ENCODE results near the gene SLFN14. TPM values are rescaled to one million over a fixed set of nuclear protein-coding genes. Genes with fewer than 3 reads are reported as not detected.

SLFN14 gene
- not detected in 2 replicates for total RNA-seq (2014; rRNA removed; shearing (Covaris generic); ENCODE audit: low replicate concordance)

DNA sequence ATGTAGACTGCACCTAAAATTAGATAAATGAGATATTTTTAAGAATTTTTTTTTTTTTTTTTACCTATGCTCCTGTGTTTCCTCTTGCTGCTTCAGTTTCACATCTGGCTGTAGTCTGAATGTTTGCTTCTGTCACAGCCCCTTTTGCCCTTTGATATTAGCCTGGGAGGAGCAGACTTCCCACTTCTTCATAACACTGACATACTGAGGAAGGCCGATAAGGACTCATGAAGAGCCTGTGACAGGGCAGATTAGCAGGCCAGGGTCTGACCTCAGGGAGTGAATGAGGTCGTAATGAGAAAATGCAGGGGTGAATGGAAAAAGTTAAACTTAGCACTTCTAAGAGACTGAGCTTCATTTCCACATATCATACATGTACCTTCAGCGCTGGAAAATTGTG is at the start of gene SLFN14:
Gene SLFN14, minus strand, starts transcription at position 117 of the 400 bp plus-strand sequence. CDS start 2,757 bp downstream, outside the sequence.
- DNase-seq (ENCODE audit: low read depth), result no peak
- in situ Hi-C loops (cut with HindIII; ENCODE audit: low pct_unique_long_range_greater_than_20kb, low sequenced_read_pairs), result no loop called here

DNA sequence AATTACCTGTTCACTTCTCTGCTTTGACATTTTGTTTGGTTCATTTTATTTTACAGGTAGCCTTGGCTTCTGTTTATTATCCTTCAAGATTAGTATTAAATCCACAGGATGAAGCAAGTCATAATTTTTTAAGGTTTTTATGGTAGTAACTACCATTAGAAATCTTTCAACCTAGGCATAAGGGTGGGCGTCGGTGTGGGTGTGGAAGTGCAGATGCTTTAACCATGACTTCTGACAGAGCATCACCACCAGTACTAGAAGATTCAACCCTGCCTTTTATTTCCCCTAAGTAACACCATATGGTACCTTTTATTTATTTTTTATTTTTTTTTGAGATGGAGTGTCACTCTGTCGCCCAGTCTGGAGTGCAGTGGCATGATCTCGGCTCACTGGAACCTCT is 49.2 kb upstream of the SLFN14 start:
- no peak for DNase-seq (ENCODE audit: low read depth)
- in situ Hi-C loops (cut with HindIII; ENCODE audit: low pct_unique_long_range_greater_than_20kb, low sequenced_read_pairs), result no loop called here

DNA sequence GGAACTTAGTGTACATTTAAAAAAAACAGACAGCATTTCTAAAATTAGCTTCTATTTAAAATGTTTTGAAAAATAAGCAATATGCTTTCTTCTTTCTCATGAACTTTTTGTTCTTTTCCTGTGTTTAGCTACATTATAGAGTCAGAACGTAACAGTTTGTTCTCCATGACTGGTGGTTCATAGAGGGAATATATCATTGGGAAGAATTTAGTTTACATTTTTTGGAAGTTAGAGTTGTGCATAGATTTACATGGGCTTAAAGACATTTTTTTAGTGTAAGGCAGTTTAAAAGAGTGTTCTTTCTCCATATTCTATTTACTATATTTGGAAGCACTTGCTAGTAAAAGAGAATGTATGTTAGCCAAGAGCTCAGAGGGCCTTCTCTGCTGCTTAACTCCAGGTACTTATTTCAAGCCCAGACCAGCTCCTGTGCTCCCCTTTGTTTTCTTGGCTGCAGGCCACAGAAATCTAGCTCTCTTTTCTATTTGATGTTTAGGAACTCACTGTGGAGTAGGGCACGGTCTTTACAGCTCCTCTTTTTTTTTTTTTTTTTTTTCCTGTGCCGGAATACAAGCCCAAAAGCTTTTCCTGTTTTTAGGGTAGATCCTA is 46.7 kb upstream of the SLFN14 start:
- in situ Hi-C loops (cut with HindIII; ENCODE audit: low pct_unique_long_range_greater_than_20kb, low sequenced_read_pairs), result no loop called here
- no peak for DNase-seq (ENCODE audit: low read depth)

DNA sequence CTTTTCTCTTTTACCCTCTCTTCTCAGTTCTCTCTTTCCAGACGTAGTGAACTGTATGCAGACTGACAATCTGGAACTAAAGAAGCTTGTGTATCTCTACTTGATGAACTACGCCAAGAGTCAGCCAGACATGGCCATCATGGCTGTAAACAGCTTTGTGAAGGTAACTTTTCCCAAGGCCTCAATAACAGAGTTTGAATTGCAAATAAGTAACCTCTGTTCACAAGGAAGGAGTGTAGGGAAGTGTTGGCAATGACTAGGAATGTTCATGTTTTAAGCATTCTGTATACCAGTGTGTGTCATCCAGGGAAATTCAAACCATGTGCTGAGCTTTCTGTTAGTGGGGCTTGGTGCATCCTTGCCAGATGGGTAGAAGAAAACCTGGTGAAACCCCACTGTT is 45.1 kb upstream of the SLFN14 start:
- no peak for DNase-seq (ENCODE audit: low read depth)
- in situ Hi-C loops (cut with HindIII; ENCODE audit: low pct_unique_long_range_greater_than_20kb, low sequenced_read_pairs), result no loop called here

DNA sequence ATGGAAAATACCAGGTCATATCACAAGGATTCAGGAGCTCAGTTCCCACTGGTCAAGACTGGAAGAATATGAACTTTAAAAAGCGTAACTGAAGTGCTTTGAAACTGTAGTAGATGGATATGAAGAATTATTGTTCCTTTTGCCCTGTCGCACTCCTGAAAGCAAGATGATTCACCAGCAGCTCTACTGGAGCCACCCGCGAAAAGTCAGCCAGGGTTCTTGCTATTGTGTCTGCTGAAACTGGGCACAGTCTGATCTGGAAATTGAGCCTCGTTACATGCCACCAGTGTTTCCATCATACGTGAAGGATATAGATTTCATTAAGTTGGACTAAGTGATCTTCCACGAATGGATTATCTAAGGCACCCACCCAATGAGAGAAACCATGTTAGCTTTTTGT is 43.1 kb upstream of the SLFN14 start:
- in situ Hi-C loops (cut with HindIII; ENCODE audit: low pct_unique_long_range_greater_than_20kb, low sequenced_read_pairs), result no loop called here
- DNase-seq (ENCODE audit: low read depth), result no peak

DNA sequence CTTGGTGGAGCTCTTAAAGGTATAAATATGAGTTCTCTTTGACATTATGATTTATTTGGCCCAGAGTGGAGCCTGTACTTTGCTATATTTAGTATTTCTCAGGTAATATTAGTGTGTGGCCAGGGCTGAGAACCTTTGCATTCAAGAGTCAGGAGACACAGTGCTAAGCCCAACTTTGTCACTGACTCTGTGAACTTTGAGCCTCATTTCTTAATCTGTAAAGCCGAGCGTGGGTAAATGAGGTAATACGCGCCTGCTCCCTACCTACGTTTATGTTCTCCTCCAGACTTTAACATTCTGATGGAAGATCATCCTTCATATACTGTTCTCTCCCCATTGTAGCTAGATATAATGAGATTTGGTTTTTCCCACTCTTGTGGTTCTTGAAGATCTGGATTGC is 37.0 kb upstream of the SLFN14 start:
- in situ Hi-C loops (cut with HindIII; ENCODE audit: low pct_unique_long_range_greater_than_20kb, low sequenced_read_pairs), result no loop called here
- no peak for DNase-seq (ENCODE audit: low read depth)

DNA sequence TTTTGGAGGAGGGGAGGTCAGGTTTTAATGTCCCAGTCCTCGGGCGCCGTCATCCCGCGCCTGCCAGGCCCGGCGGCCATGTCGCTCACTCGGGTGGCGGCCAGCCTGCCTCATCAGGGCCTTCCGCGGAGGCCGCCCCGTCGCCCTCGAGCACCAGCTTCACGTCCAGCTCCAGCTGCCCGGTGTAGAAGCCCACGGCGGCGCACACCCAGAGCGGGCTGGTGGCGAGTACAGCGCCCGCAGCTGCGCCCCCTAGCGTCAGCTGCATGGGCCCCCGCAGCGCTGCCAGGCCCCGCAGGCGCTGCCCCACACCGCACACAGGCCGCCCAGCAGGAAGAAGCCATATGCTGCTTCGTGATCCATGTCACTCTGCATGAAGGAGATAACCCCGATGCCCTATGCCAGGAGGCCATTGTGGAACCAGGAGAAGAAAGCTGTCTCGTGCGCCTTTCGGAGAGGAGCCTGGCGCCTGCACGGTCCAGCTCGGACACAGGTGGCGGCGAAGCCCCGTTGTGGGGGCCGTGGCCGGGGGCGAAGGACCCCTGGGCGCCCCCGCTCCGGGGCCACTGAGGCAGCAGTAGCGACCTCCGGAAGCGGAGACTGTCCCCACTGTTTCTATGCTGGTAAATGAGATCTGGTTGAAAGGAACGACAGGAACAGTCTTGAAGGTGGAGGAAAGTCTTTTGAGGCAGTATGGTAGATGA is 36.1 kb upstream of the SLFN14 start:
- in situ Hi-C loops (cut with HindIII; ENCODE audit: low pct_unique_long_range_greater_than_20kb, low sequenced_read_pairs), result no loop called here
- DNase-seq (ENCODE audit: low read depth), result no peak

DNA sequence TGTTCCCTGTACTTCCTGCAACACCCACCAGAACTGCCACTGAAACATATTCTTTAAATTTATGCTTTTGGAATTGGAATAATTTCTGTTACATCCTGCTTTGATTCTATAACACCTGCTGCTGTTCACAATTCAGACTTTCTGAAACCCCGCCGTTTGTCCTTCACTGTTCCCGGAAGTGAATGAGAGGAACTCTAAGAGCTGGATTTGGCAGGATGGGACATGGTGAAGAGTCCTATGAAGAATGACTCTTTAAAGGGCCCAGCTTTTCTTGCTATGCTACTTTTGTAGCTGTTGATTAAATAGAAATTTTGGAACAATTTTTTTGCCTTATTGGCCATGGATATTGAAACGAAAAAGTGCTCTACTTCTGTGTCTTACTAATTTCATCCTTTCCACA is 35.5 kb upstream of the SLFN14 start:
- in situ Hi-C loops (cut with HindIII; ENCODE audit: low pct_unique_long_range_greater_than_20kb, low sequenced_read_pairs), result no loop called here
- no peak for DNase-seq (ENCODE audit: low read depth)

DNA sequence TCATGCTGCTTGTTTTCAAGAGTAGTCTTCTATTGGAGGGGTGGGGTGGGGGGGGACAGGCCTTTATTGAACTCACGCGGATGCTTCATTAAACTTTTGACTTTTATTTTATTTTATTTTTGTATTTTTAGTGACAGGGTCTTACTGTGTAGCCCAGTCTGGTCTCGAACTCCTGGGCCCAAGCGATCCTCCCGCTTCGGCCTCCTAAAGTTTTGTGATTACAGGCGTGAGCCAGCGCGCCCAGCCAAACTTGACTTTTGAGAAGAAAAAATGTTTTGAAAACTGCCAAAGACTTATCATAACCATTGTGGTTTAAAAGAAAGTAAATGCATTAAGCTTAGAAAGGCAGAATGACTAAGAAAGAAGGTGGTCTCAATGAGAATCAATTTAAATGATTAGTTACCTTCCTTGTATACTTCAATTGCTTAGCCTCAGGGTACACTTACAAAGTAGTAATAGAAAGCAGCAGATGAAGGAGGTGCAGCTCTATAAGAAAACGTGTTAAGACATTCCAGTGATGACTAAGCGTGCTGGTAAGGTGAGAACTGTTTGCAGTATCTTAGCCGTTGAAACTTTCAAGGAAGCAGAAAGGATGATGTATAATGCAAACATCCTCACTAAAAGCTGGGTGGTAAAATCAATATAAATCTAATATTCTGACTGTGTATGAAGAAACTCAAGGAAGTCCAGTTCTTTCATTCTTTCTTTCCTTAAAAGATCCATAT is 27.7 kb upstream of the SLFN14 start:
- peak; percentile 81 for DNase-seq (ENCODE audit: low read depth)
- in situ Hi-C loops (cut with HindIII; ENCODE audit: low pct_unique_long_range_greater_than_20kb, low sequenced_read_pairs), result no loop called here

DNA sequence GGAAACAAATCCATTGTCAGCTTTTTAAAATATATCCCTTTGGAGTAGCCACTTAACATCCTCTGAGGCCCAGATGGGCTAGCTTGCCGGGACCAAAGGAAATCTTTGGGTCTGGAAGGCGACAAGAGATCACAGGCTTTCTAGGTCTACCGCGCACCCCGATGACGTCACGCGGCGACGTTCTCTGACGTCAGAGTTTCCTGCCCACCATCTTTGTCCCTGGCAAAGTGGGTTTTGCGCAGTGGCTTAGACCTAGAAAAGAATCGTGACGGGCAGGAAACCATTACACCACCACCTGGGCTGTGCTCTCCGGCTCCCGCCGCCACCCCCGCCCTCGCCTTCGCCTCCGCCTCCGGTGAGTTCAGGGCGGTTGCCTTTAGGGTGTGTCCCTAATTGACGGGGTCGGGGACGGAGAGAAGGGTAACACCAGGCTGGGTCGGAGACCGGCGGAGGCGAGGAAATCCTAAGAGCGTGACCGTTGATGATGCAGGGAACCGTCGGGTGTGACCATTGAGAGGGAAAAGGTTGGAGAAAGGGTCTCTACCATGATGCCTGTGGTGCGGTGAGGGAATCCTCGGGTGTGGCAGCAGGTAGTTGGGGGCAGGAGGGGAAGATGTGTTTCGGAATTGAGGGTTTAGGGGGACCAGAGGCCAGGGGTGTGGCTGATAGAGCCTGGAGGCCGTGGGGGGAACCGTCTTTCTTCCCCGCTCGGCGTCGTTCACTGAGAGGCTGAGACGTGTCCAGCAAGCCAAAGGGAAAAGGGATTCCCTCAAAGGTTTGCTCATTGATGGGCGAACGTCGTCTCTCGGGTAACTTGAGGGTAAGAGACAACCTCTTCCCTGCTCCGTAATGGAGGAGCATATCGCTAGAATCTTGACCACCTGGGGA is 26.7 kb upstream of the SLFN14 start, which contains the start of gene AP2B1:
Gene AP2B1, plus strand, starts transcription at position 249 of the 888 bp plus-strand sequence. CDS start 6,709 bp downstream, outside the sequence.
- DNase-seq (ENCODE audit: low read depth), result peak; percentile 92
- in situ Hi-C loops (cut with HindIII; ENCODE audit: low pct_unique_long_range_greater_than_20kb, low sequenced_read_pairs), result no loop called here

DNA sequence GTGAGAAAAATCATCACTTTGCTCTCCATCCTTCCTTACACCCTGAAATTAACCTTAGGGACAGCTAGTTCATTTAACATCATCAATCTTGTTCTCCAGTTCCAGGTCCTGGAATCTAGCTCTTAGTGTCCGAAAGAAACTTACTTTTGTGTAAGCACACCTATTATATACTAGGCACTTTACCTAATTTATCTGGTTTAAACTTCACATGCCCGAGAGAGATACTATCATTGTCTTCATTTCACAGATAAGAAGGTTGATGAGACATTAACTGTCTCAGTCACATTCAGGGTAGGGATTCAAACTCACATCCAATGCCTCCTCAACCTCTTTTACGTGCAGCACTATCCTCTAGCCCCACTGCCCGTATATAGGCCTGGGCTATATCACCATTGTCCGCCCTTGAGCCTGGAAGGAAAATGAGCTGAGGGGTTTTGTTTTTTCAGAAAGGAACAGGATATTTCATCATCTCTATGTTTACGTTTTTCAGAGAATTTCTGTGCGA is 26.0 kb upstream of the SLFN14 start:
- in situ Hi-C loops (cut with HindIII; ENCODE audit: low pct_unique_long_range_greater_than_20kb, low sequenced_read_pairs), result no loop called here
- DNase-seq (ENCODE audit: low read depth), result no peak

DNA sequence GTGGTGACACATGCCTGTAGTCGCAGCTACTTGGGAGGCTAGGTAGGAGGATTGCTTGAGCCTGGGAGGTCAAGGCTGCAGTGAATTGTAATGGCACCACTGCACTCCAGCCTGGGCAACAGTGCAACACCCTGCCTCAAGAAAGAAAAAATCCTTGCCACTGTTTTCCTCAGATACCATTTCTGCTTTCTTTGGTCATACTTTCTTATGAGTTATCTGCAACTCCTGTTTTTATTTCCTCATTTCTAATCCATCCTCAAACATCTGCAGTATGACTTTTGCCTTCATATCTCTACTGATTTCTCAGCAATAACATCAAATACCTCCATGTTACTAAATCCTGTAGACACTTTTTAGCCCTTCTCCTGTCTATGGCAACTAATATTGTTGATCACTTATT is 23.4 kb upstream of the SLFN14 start:
- in situ Hi-C loops (cut with HindIII; ENCODE audit: low pct_unique_long_range_greater_than_20kb, low sequenced_read_pairs), result no loop called here

DNA sequence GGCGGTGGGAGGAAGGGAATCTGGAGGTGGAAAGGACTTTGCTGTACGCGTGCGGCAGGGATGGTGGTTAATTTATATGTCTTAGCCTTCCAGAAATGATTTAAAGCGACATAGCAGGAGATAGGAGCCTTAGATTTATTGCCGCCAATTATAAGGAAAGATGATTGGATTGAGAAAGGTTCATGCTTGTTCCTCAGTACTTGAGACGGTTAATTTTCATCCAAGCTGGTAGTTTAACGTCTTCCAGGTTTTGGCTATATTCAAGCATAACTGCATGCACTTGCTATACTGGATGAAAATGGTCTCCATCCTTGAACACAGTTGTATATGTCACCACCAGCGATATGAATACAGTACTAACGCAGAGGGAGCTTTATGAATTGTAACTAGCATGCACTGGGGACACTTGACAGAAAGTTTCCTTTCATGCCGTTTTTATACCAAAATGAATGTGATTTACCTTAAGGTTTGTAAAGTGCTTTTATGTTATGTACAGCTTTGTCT is 18.4 kb upstream of the SLFN14 start:
- in situ Hi-C loops (cut with HindIII; ENCODE audit: low pct_unique_long_range_greater_than_20kb, low sequenced_read_pairs), result no loop called here
- DNase-seq (ENCODE audit: low read depth), result no peak

More for the DNA sequence above, 23.4 kb upstream of the SLFN14 start:
- no peak for DNase-seq (ENCODE audit: low read depth)

DNA sequence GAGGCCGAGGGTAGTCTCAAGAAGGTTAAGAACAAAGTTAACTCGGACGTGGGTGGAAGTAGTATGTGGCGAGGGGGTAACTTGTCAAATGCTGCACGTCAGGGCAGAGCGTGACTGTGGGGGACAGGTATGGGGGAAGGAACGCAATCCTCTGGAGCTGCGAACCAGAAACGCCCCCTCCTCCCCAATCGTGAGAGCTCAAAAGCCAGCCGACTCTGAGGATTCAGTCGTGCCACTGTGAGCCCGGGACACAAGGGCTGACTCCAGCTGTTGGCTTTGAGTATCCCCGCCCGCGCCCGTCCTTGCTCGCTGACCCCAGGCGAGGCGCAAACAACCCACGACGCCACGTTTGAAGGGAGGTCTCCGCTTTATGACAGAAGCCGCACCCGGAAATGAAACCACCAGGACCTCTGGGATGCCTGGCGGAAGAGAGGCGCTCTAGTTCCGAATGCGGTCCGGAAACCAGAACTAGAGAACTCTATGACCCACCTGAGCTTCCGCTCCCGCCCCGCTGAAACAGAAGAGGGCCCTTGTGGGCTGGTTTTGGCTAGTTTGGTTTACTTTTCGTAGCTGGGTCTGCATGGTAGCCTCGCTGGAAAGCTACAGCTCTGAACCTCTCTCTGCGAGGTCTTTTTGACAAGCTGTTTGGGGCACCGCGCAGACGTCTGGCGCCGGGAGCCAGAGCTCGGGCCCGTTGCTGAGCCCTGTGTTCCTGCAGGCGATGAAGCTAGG is 17.7 kb upstream of the SLFN14 start, which contains the start of gene PEX12:
Gene PEX12, minus strand, starts transcription at position 375 of the 732 bp plus-strand sequence. CDS start 550 bp downstream, outside the sequence.
- in situ Hi-C loops (cut with HindIII; ENCODE audit: low pct_unique_long_range_greater_than_20kb, low sequenced_read_pairs), result no loop called here
- peak; percentile 77 for DNase-seq (ENCODE audit: low read depth)

DNA sequence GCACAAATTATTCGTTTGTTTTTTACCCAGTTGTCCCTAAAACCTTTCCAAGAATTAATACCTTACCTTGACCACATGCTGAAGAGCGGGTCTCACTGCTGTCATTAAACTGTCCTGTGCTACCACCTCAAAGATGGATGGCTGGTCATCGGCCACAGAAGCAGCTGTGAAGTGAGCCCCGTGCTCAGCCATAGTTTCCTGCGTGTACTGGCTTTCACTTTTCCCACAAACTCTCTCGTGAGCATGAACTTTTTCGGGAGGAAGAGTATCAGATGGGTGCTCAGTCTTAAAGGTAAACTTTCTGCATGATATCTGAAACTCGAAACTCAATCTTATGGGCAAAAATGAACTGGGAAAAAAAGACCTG is 17.2 kb upstream of the SLFN14 start:
- in situ Hi-C loops (cut with HindIII; ENCODE audit: low pct_unique_long_range_greater_than_20kb, low sequenced_read_pairs), result no loop called here

DNA sequence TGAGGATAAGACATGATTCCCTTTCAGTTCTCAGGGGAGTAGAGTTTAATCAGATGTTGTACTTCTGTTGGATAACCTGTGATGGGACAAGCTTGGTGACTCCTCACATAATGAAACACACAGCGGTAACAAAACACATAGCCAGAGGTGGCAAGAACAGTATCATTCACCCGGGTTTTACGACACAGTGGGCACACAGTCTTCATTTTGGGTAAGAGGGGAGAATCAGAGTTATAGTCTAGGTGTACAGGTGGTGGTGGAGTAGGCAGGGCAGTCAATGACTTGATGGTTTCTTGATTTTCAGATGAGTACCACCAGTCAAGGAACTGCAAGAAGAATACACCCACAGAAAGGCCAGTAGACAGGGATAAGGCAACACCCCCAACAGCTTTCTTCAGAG is 15.1 kb upstream of the SLFN14 start:
- no peak for DNase-seq (ENCODE audit: low read depth)
- in situ Hi-C loops (cut with HindIII; ENCODE audit: low pct_unique_long_range_greater_than_20kb, low sequenced_read_pairs), result no loop called here

More for the DNA sequence above, 17.2 kb upstream of the SLFN14 start:
- DNase-seq (ENCODE audit: low read depth), result no peak

DNA sequence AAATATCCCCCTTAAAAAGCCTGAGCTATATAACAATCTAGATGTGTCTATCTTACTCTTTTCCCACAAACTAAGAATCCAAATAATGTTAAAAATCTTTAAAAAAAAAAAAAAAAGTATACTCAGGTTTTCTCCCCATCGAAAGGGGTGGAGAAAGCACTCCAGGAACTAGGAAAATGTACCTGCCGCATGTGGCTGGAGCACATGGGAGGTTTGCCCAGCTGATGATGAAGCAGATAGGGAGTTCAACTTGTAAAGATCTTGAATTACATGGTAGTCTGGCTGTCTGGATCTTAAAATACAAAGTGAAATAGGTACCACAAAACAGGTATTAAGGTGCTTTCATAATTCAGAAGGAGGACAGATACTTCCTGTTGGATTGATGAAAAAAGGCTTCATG is 8.8 kb upstream of the SLFN14 start:
- DNase-seq (ENCODE audit: low read depth), result no peak
- in situ Hi-C loops (cut with HindIII; ENCODE audit: low pct_unique_long_range_greater_than_20kb, low sequenced_read_pairs), result no loop called here

Measured in Caki2 (cell line).